Measurements from ENCODE around the gene SELENOT.
"Not testable (repeated sequence)": the region's sequence is repeated elsewhere in the genome, so short reads cannot be mapped to it uniquely, and the experiment has no call there.

Gene SELENOT

GRCh38 chr3:150607267-150608065, 4.3 kb downstream of the SELENOT start:
- DNase-seq (ENCODE audit: low spot score) = no peak

- DNase-seq (ENCODE audit: low spot score) = no peak
Observed at GRCh38 chr3:150609988-150610387, 6.9 kb downstream of the SELENOT start.

GRCh38 chr3:150610785-150611184, 7.7 kb downstream of the SELENOT start:
- no peak for DNase-seq (ENCODE audit: low spot score)

- no peak for DNase-seq (ENCODE audit: low spot score)
Observed at GRCh38 chr3:150611666-150612065, 8.5 kb downstream of the SELENOT start.

GRCh38 chr3:150612494-150612893, 9.4 kb downstream of the SELENOT start:
- no peak for DNase-seq (ENCODE audit: low spot score)

- no peak for DNase-seq (ENCODE audit: low spot score)
Observed at GRCh38 chr3:150613034-150613433, 9.9 kb downstream of the SELENOT start.

GRCh38 chr3:150613709-150614480, 10.8 kb downstream of the SELENOT start:
- no peak for DNase-seq (ENCODE audit: low spot score)

GRCh38 chr3:150620002-150620689, 17.0 kb downstream of the SELENOT start:
- no peak for DNase-seq (ENCODE audit: low spot score)

GRCh38 chr3:150622955-150623354, 19.8 kb downstream of the SELENOT start:
- DNase-seq (ENCODE audit: low spot score) = not testable (repeated sequence)

- DNase-seq (ENCODE audit: low spot score) = no peak
Observed at GRCh38 chr3:150623945-150624344, 20.8 kb downstream of the SELENOT start.

- DNase-seq (ENCODE audit: low spot score) = no peak
Observed at GRCh38 chr3:150626148-150626930, 23.2 kb downstream of the SELENOT start.

- DNase-seq (ENCODE audit: low spot score) = no peak
Observed at GRCh38 chr3:150627557-150627956, 24.4 kb downstream of the SELENOT start.

- no peak for DNase-seq (ENCODE audit: low spot score)
Observed at GRCh38 chr3:150631515-150632221, 28.5 kb downstream of the SELENOT start.

GRCh38 chr3:150635076-150635475, 32.0 kb downstream of the SELENOT start:
- no peak for DNase-seq (ENCODE audit: low spot score)

- DNase-seq (ENCODE audit: low spot score) = no peak
Observed at GRCh38 chr3:150635526-150635925, 32.4 kb downstream of the SELENOT start.

- DNase-seq (ENCODE audit: low spot score) = no peak
Observed at GRCh38 chr3:150636258-150636657, 33.1 kb downstream of the SELENOT start.

GRCh38 chr3:150639262-150639661, 36.1 kb downstream of the SELENOT start:
- no peak for DNase-seq (ENCODE audit: low spot score)

- DNase-seq (ENCODE audit: low spot score) = no peak
Observed at GRCh38 chr3:150640256-150640655, 37.1 kb downstream of the SELENOT start.

GRCh38 chr3:150653110-150653561, 50.0 kb downstream of the SELENOT start:
- DNase-seq (ENCODE audit: low spot score) = no peak

- no peak for DNase-seq (ENCODE audit: low spot score)
Observed at GRCh38 chr3:150656316-150656715, 53.2 kb downstream of the SELENOT start.

All from left forelimb (tissue), 1 donor.